ENCODE data around the gene FOXL3. TPM values are rescaled to one million over a fixed set of nuclear protein-coding genes. Genes with fewer than 3 reads are reported as not detected.

FOXL3 gene
- total and polyA plus RNA-seq, 4 donors = not detected

GRCh38 chr7:291373-292092 is 1.6 kb downstream of the FOXL3 start (continued):
- TF ChIP-seq RXRA (IDR thresholded peaks at IDR 0.05) (no peak), ZBTB33 (IDR thresholded peaks at IDR 0.05) (no peak), JUND (IDR thresholded peaks at IDR 0.05) (no peak), MAX (IDR thresholded peaks at IDR 0.05) (no peak), SP1 (IDR thresholded peaks at IDR 0.05) (no peak), HNF4G (IDR thresholded peaks at IDR 0.05) (no peak), TAF1 (conservative IDR thresholded peaks at IDR 0.05) (no peak), EGR1 (IDR thresholded peaks at IDR 0.05; ENCODE audit: low read depth in 2 of 2) (no peak), FOXA2 (IDR thresholded peaks at IDR 0.05) (no peak)

DNA sequence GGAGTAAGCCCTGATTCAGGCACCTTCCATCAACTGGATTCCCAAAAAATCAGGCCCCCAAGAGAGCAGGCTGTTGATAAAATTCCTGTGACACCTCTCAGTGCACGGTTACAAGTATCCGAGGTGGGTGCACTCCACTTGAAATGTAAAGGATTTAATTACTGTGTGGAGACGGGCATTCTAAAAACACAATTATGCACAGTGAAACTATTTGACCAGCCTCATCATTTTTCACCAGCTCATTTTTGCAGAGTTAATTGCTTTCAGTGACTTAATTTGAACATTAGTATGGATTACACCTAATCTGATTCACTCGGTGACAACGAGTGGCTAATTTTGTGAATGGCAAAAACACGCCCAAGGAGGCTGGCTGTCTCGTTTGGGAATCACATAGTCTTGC is 2.3 kb downstream of the FOXL3 start:
- Histone ChIP-seq H3K4me3 (ENCODE audit: low read depth in 1 of 3, low read length in 3 of 3) (no peak overlapping the region), H3K27me3 (ENCODE audit: control insufficient read depth in 4 of 4, insufficient read depth in 4 of 4, low read length in 3 of 4) (peaks cover 5 to 19% (median 8%) of the 10 kb centered on the region in 4 donors), H3K9me3 (ENCODE audit: control insufficient read depth in 4 of 4, low read length in 3 of 4) (no peaks in the 10 kb centered on the region), H3K4me1 (ENCODE audit: control insufficient read depth in 4 of 4, insufficient read depth in 4 of 4, low read length in 3 of 4) (peaks cover 0 to 6% (median 2%) of the 10 kb centered on the region in 4 donors), H3K9ac (ENCODE audit: low read depth in 1 of 2, low read length in 2 of 2) (no peak overlapping the region), H3K36me3 (ENCODE audit: control insufficient read depth in 4 of 4, insufficient read depth in 3 of 4, low read depth in 1 of 4, low read length in 3 of 4) (no peaks in the 10 kb centered on the region), H3K27ac (ENCODE audit: low read depth in 1 of 2, low read length in 2 of 2) (no peak overlapping the region)
- TF ChIP-seq RAD21 (IDR thresholded peaks at IDR 0.05) = no peak
- no peak for TF ChIP-seq MAX (IDR thresholded peaks at IDR 0.05)
- no peak for DNase-seq (ENCODE audit: low spot score)
- 73% methylated on average over 7 of the region's 7 CpGs for WGBS

DNA sequence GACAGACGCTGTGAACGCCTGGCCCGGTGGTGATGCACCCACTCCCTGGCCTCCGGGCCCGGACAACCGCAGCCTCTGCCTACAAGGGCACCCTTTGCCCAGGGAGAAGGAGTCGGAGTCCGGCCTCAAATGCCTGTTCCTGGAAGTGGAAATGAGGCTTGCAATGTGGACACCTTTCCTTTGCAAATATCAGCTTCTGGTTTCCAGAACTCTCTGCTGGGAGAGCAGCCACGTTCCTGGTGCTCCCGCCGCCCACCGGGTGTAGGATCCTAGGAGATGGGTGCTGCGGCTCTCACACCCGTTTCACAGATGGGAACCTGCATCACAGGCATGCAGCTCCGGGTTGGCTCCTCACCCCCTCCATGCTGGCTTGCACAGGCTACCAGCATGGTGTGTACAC is 2.9 kb downstream of the FOXL3 start:
- Histone ChIP-seq H3K27ac (ENCODE audit: low read depth in 1 of 2, low read length in 2 of 2) (no peak overlapping the region), H3K9me3 (ENCODE audit: control insufficient read depth in 4 of 4, low read length in 3 of 4) (no peaks in the 10 kb centered on the region), H3K36me3 (ENCODE audit: control insufficient read depth in 4 of 4, insufficient read depth in 3 of 4, low read depth in 1 of 4, low read length in 3 of 4) (no peaks in the 10 kb centered on the region), H3K9ac (ENCODE audit: low read depth in 1 of 2, low read length in 2 of 2) (no peak overlapping the region), H3K4me3 (ENCODE audit: low read depth in 1 of 3, low read length in 3 of 3) (no peak overlapping the region), H3K4me1 (ENCODE audit: control insufficient read depth in 4 of 4, insufficient read depth in 4 of 4, low read length in 3 of 4) (peaks cover 0 to 6% (median 2%) of the 10 kb centered on the region in 4 donors), H3K27me3 (ENCODE audit: control insufficient read depth in 4 of 4, insufficient read depth in 4 of 4, low read length in 3 of 4) (peaks cover 5 to 19% (median 8%) of the 10 kb centered on the region in 4 donors)
- TF ChIP-seq CTCF (IDR thresholded peaks at IDR 0.05; ENCODE audit: low read depth, low read length, missing input control) = no peak
- TF ChIP-seq, protein P1, sequence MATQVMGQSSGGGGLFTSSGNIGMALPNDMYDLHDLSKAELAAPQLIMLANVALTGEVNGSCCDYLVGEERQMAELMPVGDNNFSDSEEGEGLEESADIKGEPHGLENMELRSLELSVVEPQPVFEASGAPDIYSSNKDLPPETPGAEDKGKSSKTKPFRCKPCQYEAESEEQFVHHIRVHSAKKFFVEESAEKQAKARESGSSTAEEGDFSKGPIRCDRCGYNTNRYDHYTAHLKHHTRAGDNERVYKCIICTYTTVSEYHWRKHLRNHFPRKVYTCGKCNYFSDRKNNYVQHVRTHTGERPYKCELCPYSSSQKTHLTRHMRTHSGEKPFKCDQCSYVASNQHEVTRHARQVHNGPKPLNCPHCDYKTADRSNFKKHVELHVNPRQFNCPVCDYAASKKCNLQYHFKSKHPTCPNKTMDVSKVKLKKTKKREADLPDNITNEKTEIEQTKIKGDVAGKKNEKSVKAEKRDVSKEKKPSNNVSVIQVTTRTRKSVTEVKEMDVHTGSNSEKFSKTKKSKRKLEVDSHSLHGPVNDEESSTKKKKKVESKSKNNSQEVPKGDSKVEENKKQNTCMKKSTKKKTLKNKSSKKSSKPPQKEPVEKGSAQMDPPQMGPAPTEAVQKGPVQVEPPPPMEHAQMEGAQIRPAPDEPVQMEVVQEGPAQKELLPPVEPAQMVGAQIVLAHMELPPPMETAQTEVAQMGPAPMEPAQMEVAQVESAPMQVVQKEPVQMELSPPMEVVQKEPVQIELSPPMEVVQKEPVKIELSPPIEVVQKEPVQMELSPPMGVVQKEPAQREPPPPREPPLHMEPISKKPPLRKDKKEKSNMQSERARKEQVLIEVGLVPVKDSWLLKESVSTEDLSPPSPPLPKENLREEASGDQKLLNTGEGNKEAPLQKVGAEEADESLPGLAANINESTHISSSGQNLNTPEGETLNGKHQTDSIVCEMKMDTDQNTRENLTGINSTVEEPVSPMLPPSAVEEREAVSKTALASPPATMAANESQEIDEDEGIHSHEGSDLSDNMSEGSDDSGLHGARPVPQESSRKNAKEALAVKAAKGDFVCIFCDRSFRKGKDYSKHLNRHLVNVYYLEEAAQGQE (IDR thresholded peaks at IDR 0.05) = no peak
- no peak for TF ChIP-seq FOXA2 (IDR thresholded peaks at IDR 0.05)
- TF ChIP-seq GABPA (IDR thresholded peaks at IDR 0.05 in 1 of 2, conservative IDR thresholded peaks at IDR 0.05 in 1 of 2) = no peak
- TF ChIP-seq HNF4G (IDR thresholded peaks at IDR 0.05) = no peak
- TF ChIP-seq YY1 (IDR thresholded peaks at IDR 0.05) = no peak
- no peak for TF ChIP-seq HNF4A (conservative IDR thresholded peaks at IDR 0.05)
- TF ChIP-seq NR2F2 (IDR thresholded peaks at IDR 0.05) = no peak
- TF ChIP-seq EGR1 (IDR thresholded peaks at IDR 0.05; ENCODE audit: low read depth in 2 of 2) = no peak
- TF ChIP-seq ZBTB33 (IDR thresholded peaks at IDR 0.05) = no peak
- no peak for DNase-seq (ENCODE audit: low spot score)
- WGBS = 80% methylated on average over 15 of the region's 15 CpGs

Data from liver (tissue), 9 donors.